HUES6 (cell line): ENCODE measurements around the gene VEGFC.

ENCODE experiments used
- H3K27ac ChIP-seq: 2 replicates; pipeline ENCODE4 v1.7.0; 2013; ENCODE audit warnings: low read depth, mild to moderate bottlenecking, low read length, inconsistent platforms
- H3K27me3 ChIP-seq: 2 replicates; pipeline ENCODE4 v1.6.1; 2013; ENCODE audit warnings: low read length; ENCODE audit not compliant: control insufficient read depth, insufficient read depth
- H3K36me3 ChIP-seq: 2 replicates; pipeline ENCODE4 v1.6.1; 2013; ENCODE audit warnings: low read length; ENCODE audit not compliant: control insufficient read depth, insufficient read depth
- H3K4me1 ChIP-seq: 2 replicates; pipeline ENCODE4 v1.6.1; 2013; ENCODE audit warnings: low read length; ENCODE audit not compliant: control insufficient read depth, insufficient read depth
- H3K4me3 ChIP-seq: 2 replicates; pipeline ENCODE4 v1.5.1; 2013; ENCODE audit warnings: low read depth, low read length
- H3K9ac ChIP-seq: one replicate; pipeline ENCODE4 v1.6.1; 2013; ENCODE audit warnings: mild to moderate bottlenecking, low read length
- H3K9me3 ChIP-seq: 2 replicates; pipeline ENCODE4 v1.6.1; 2013; ENCODE audit warnings: low read depth, low read length; ENCODE audit not compliant: control insufficient read depth, insufficient read depth

The VEGFC gene

DNA sequence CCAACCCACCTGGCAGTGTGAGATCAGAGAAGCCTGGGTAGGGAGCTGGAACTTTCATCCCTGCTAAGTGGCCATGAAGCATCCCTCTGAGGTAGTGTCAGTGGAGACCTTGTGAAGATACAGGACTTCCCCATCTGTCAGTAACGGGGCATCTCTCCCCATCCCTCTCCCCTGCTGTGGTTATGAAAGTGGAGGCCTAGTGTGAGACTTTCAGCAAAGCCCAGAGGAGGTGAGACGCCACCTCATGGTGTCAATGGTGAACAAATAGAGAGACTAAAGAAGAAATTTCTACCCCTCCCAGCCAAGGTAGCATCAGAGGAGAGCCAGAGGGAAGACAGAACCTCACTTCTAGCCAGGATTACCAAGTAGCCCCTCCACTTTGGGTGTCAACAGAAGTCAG is 150.2 kb downstream of the VEGFC start:
- H3K27me3 ChIP-seq, result no peaks in the 10 kb centered on the region
- H3K4me1 ChIP-seq, result no peaks in the 10 kb centered on the region
- H3K27ac ChIP-seq, result no peak overlapping the region
- no peak overlapping the region for H3K4me3 ChIP-seq
- no peaks in the 10 kb centered on the region for H3K9me3 ChIP-seq
- no peak overlapping the region for H3K9ac ChIP-seq
- no peaks in the 10 kb centered on the region for H3K36me3 ChIP-seq

- Histone ChIP-seq H3K36me3 (no peaks in the 10 kb centered on the region), H3K9me3 (no peaks in the 10 kb centered on the region), H3K9ac (no peak overlapping the region), H3K4me1 (no peaks in the 10 kb centered on the region), H3K27ac (no peak overlapping the region), H3K27me3 (no peaks in the 10 kb centered on the region), H3K4me3 (no peak overlapping the region)
Measured at GRCh38 chr4:176641237-176641636, 151.5 kb downstream of the VEGFC start.

- no peaks in the 10 kb centered on the region for H3K36me3 ChIP-seq
- no peak overlapping the region for H3K4me3 ChIP-seq
- H3K27me3 ChIP-seq, result no peaks in the 10 kb centered on the region
- H3K9me3 ChIP-seq, result no peaks in the 10 kb centered on the region
- H3K4me1 ChIP-seq, result no peaks in the 10 kb centered on the region
- no peak overlapping the region for H3K9ac ChIP-seq
- H3K27ac ChIP-seq, result no peak overlapping the region
Measured at GRCh38 chr4:176638992-176639391, 153.7 kb downstream of the VEGFC start.

GRCh38 chr4:176636292-176636691 is 156.4 kb downstream of the VEGFC start:
- Histone ChIP-seq H3K9ac (no peak overlapping the region), H3K9me3 (no peaks in the 10 kb centered on the region), H3K27ac (no peak overlapping the region), H3K4me3 (no peak overlapping the region), H3K27me3 (no peaks in the 10 kb centered on the region), H3K4me1 (no peaks in the 10 kb centered on the region), H3K36me3 (no peaks in the 10 kb centered on the region)

- no peaks in the 10 kb centered on the region for H3K4me1 ChIP-seq
- H3K4me3 ChIP-seq, result no peak overlapping the region
- no peaks in the 10 kb centered on the region for H3K27me3 ChIP-seq
- H3K9me3 ChIP-seq, result no peaks in the 10 kb centered on the region
- H3K27ac ChIP-seq, result no peak overlapping the region
- no peaks in the 10 kb centered on the region for H3K36me3 ChIP-seq
- H3K9ac ChIP-seq, result no peak overlapping the region
Measured at GRCh38 chr4:176635372-176636261, 157.1 kb downstream of the VEGFC start.
